H1 (cell line): ENCODE measurements around the gene COL8A1. TPM values are rescaled to one million over a fixed set of nuclear protein-coding genes. Genes with fewer than 3 reads are reported as not detected.
A peak's percentile ranks its signal among the peaks of the same experiment; 100 is the strongest.

Source experiments
- ASH2L ChIP-seq: fragments of 200-600, 300-600 bp; sonication (generic); IDR thresholded peaks from one replicate; pipeline ENCODE4 v1.7.1; 2017; ENCODE audit warnings: low read length
- ATF3 ChIP-seq: IDR thresholded peaks from 2 replicates; pipeline ENCODE4 v1.6.1; 2011; ENCODE audit warnings: low read depth, mild to moderate bottlenecking, low read length; ENCODE audit not compliant: insufficient read depth
- BACH1 ChIP-seq: IDR thresholded peaks from 2 replicates; pipeline ENCODE4 v1.6.1; 2012; ENCODE audit warnings: low read length, improper control_type of control experiment
- BRCA1 ChIP-seq: IDR thresholded peaks from 2 replicates; pipeline ENCODE4 v1.6.1; 2012; ENCODE audit warnings: low read depth, low read length, improper control_type of control experiment
- CBX5 ChIP-seq: fragments of 300-800, 300-1000 bp; sonication (generic); IDR thresholded peaks from 2 replicates; pipeline ENCODE4 v1.7.1; 2016; ENCODE audit warnings: antibody characterized with exemption, low read length, low read depth
- CHD2 ChIP-seq: IDR thresholded peaks from 2 replicates; pipeline ENCODE4 v1.6.1; 2012; ENCODE audit warnings: low read length, improper control_type of control experiment
- CTCF ChIP-seq, 3 experiments: IDR thresholded peaks; 1 replicate in 2 of 3; 2 replicates in 1 of 3; pipeline versions ENCODE4 v1.5.1 to v1.6.1; 2011; ENCODE audit warnings: low read length in 3 of 3, mild to moderate bottlenecking in 3 of 3, inconsistent platforms in 2 of 3, low read depth in 1 of 3, moderate library complexity in 1 of 3; ENCODE audit not compliant: insufficient read depth in 1 of 3; ENCODE audit errors: control extremely low read depth in 1 of 3
- EP300 ChIP-seq, 2 experiments: IDR thresholded peaks; 1 replicate in 1 of 2; 2 replicates in 1 of 2; pipeline ENCODE4 v1.6.1; 2011 to 2012; ENCODE audit warnings: low read depth in 2 of 2, low read length in 2 of 2, mild to moderate bottlenecking in 2 of 2, borderline replicate concordance in 1 of 2, inconsistent platforms in 1 of 2, moderate library complexity in 1 of 2
- EZH2 ChIP-seq: fragments of 200-600 bp; sonication (generic); IDR thresholded peaks from 2 replicates; pipeline ENCODE4 v1.7.1; 2012; ENCODE audit warnings: low read depth, mild to moderate bottlenecking, moderate library complexity, low read length, inconsistent platforms; ENCODE audit not compliant: severe bottlenecking
- GTF2F1 ChIP-seq: IDR thresholded peaks from 2 replicates; pipeline ENCODE4 v1.6.1; 2012; ENCODE audit warnings: low read depth, low read length, improper control_type of control experiment, borderline replicate concordance
- KDM5A ChIP-seq: fragments of 200-600 bp; IDR thresholded peaks from 2 replicates; pipeline ENCODE4 v1.7.1; 2012; ENCODE audit warnings: mild to moderate bottlenecking, low read length, inconsistent platforms, mixed read lengths
- MAFK ChIP-seq: IDR thresholded peaks from 2 replicates; pipeline ENCODE4 v1.6.1; 2012; ENCODE audit warnings: low read depth, mild to moderate bottlenecking, improper control_type of control experiment, low read length
- MAX ChIP-seq: IDR thresholded peaks from 2 replicates; pipeline ENCODE4 v1.6.1; 2012; ENCODE audit warnings: inconsistent platforms
- RNF2 ChIP-seq: fragments of 200-900, 300-1000 bp; sonication (generic); IDR thresholded peaks from 2 replicates; pipeline ENCODE4 v1.7.1; 2016; ENCODE audit warnings: borderline replicate concordance, low read depth, mild to moderate bottlenecking, antibody characterized with exemption, low read length; ENCODE audit not compliant: poor library complexity, severe bottlenecking; ENCODE audit errors: missing control alignments
- RXRA ChIP-seq: IDR thresholded peaks from 2 replicates; pipeline ENCODE4 v1.6.1; 2011; ENCODE audit warnings: low read depth, mild to moderate bottlenecking, low read length, moderate library complexity; ENCODE audit not compliant: insufficient read depth
- SIN3A ChIP-seq, 2 experiments: IDR thresholded peaks in 1 of 2; conservative IDR thresholded peaks in 1 of 2; 2 replicates each; pipeline ENCODE4 v1.6.1; 2011 to 2012; ENCODE audit warnings: low read length in 2 of 2, improper control_type of control experiment in 1 of 2, low read depth in 1 of 2, mild to moderate bottlenecking in 1 of 2
- SIRT6 ChIP-seq: IDR thresholded peaks from one replicate; pipeline ENCODE4 v1.7.1; 2012; ENCODE audit warnings: low read length, inconsistent platforms
- TAF7 ChIP-seq: optimal IDR thresholded peaks from 2 replicates; pipeline ENCODE3; 2011; ENCODE audit warnings: low read depth, mild to moderate bottlenecking, inconsistent platforms, low read length, moderate library complexity, borderline replicate concordance
- TBP ChIP-seq: IDR thresholded peaks from 2 replicates; pipeline ENCODE4 v1.6.1; 2011; ENCODE audit warnings: low read depth, low read length, improper control_type of control experiment
- ZNF274 ChIP-seq: IDR thresholded peaks from 2 replicates; pipeline ENCODE4 v1.7.0; 2012; ENCODE audit warnings: low read length, borderline replicate concordance; ENCODE audit errors: extremely low read depth
- polyA plus RNA-seq, 7 experiments: library from polyadenylated mRNA; depleted of rRNA in 3 of 7; stranded (reverse) in 5 of 7; unstranded in 2 of 7; fragments of >200 nt in 5 of 7; fragments of 200-250 nt in 2 of 7; gene quantifications; 1 replicate in 5 of 7; 2 replicates in 1 of 7; 4 replicates in 1 of 7; pipeline versions ENCODE4 v1.2.1 to v1.2.3, GENCODE V29; 2011 to 2013; ENCODE audit warnings: missing spikeins in 2 of 7, mixed read lengths in 2 of 7
- total RNA-seq: library from RNA; stranded (reverse); fragmentation: NEBNext Ultra II Directional; extraction: Animal tissue kit (Norgen Biotek cat#: 25700); gene quantifications from 2 replicates; pipeline ENCODE4 v1.2.1, GENCODE V29; 2021

Gene COL8A1
- total and polyA plus RNA-seq, 2 of the 8 experiments (the other 6 are each of a cell fraction or from before 2014, with no cell fraction given) = 0.21 to 1.2 TPM

GRCh38 chr3:99817437-99818240, 179.2 kb downstream of the COL8A1 start, which contains the start of gene CMSS1 (continued):
- peak; percentile 42 for TF ChIP-seq TBP
- no peak for TF ChIP-seq GTF2F1
- no peak for TF ChIP-seq BACH1
- no peak for TF ChIP-seq MAFK
- peak in 1 of 2 experiments; percentile 91; a peak in 2 of 4 replicates for TF ChIP-seq SIN3A (conservative IDR thresholded peaks at IDR 0.05 in 1 of 2, IDR thresholded peaks at IDR 0.05 in 1 of 2; ENCODE audit: low read depth in 1 of 2, low read length in 2 of 2)
- no peak for TF ChIP-seq CHD2
- TF ChIP-seq BRCA1 = no peak
- no peak for TF ChIP-seq EZH2
- peak; percentile 88 for TF ChIP-seq MAX
- TF ChIP-seq SIRT6 = no peak
- TF ChIP-seq EP300 (IDR thresholded peaks at IDR 0.05; ENCODE audit: borderline replicate concordance in 1 of 2, low read depth in 2 of 2, low read length in 2 of 2) = peak in 1 of 2 experiments; percentile 83; a peak in 1 of 3 replicates
- peak; percentile 99 for TF ChIP-seq ASH2L
- TF ChIP-seq KDM5A = no peak
- TF ChIP-seq RNF2 = no peak
- TF ChIP-seq RXRA = no peak
- TF ChIP-seq CBX5 = no peak
- TF ChIP-seq ZNF274 = no peak
- no peak for TF ChIP-seq ATF3
- peak; percentile 56 for TF ChIP-seq TAF7
- TF ChIP-seq CTCF (IDR thresholded peaks at IDR 0.05; ENCODE audit: control extremely low read depth in 1 of 3, insufficient read depth in 1 of 3, low read depth in 1 of 3, low read length in 3 of 3) = no peak
